Activated T-cell treated with anti-CD3 and anti-CD28 coated beads, Interleukin-2, amount 50 U/mL, for 1 hour (primary cell): ENCODE data around the gene UBA1.

ENCODE experiments used
- DNase-seq: peaks from one replicate; pipeline ENCODE4 v3.0.0-alpha.2; 2020

Gene UBA1

GRCh38 chrX:47170861-47171692, 22.6 kb upstream of the UBA1 start:
- DNase-seq: no peak

- no peak for DNase-seq
These were observed 21.6 kb upstream of the UBA1 start for GRCh38 chrX:47171996-47172395.

- DNase-seq: no peak
These were observed 21.1 kb upstream of the UBA1 start for GRCh38 chrX:47172549-47172948.

GRCh38 chrX:47172971-47173792, 20.4 kb upstream of the UBA1 start:
- no peak for DNase-seq

- peak; percentile 11 for DNase-seq
These were observed 19.3 kb upstream of the UBA1 start for GRCh38 chrX:47174376-47174775.

- DNase-seq: peak; percentile 12
These were observed 18.6 kb upstream of the UBA1 start for GRCh38 chrX:47174846-47175587.

GRCh38 chrX:47175588-47175980, 18.0 kb upstream of the UBA1 start:
- peak; percentile 11 for DNase-seq

- DNase-seq: peak; percentile 4
These were observed 17.4 kb upstream of the UBA1 start for GRCh38 chrX:47176101-47176740.

GRCh38 chrX:47177079-47177478, 16.6 kb upstream of the UBA1 start:
- peak; percentile 7 for DNase-seq

GRCh38 chrX:47178337-47178736, 15.3 kb upstream of the UBA1 start:
- DNase-seq: peak; percentile 14

- DNase-seq: no peak
These were observed 14.3 kb upstream of the UBA1 start for GRCh38 chrX:47179221-47179927.

GRCh38 chrX:47179928-47180255, 13.7 kb upstream of the UBA1 start:
- DNase-seq: no peak

GRCh38 chrX:47180346-47180745, 13.3 kb upstream of the UBA1 start:
- DNase-seq: no peak

GRCh38 chrX:47181301-47181700, 12.3 kb upstream of the UBA1 start:
- no peak for DNase-seq

- DNase-seq: no peak
These were observed 11.4 kb upstream of the UBA1 start for GRCh38 chrX:47182106-47182700.

GRCh38 chrX:47184486-47184885, 9.1 kb upstream of the UBA1 start:
- no peak for DNase-seq

- DNase-seq: no peak
These were observed 8.4 kb upstream of the UBA1 start for GRCh38 chrX:47185241-47185640.

- DNase-seq: no peak
These were observed 7.4 kb upstream of the UBA1 start for GRCh38 chrX:47186096-47186740.

- DNase-seq: no peak
These were observed 6.4 kb upstream of the UBA1 start for GRCh38 chrX:47187106-47187677.

GRCh38 chrX:47189906-47190305, 3.7 kb upstream of the UBA1 start:
- DNase-seq: no peak
